RCC 7860 (cell line): Measurements from ENCODE around the gene ARL4A.
"Not testable (repeated sequence)": the region's sequence is repeated elsewhere in the genome, so short reads cannot be mapped to it uniquely, and the experiment has no call there.

Experiments used
- DNase-seq: peaks from one replicate; pipeline ENCODE4 v3.0.0-alpha.2; 2015; ENCODE audit warnings: low spot score
- FAIRE-seq: peaks from 2 replicates; lab custom pipeline; 2012; peaks lifted over from hg19 to GRCh38; lab: Jason Lieb, UNC

Gene ARL4A, protein sequence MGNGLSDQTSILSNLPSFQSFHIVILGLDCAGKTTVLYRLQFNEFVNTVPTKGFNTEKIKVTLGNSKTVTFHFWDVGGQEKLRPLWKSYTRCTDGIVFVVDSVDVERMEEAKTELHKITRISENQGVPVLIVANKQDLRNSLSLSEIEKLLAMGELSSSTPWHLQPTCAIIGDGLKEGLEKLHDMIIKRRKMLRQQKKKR

GRCh38 chr7:12686891-12687717, at the start of gene ARL4A:
TSS of gene ARL4A (plus strand) at chr7:12687633. CDS start at chr7:12688255, 622 bp downstream.
- peak; percentile 96 for DNase-seq
- peak; percentile 90 for FAIRE-seq

GRCh38 chr7:12637819-12638592, 49.4 kb upstream of the ARL4A start:
- DNase-seq (no peak), FAIRE-seq (no peak)

GRCh38 chr7:12638851-12639456, 48.5 kb upstream of the ARL4A start:
- DNase-seq (peak; percentile 61), FAIRE-seq (peak; percentile 93)

- DNase-seq (no peak), FAIRE-seq (no peak)
These were observed 46.9 kb upstream of the ARL4A start for GRCh38 chr7:12640299-12641096.

DNA sequence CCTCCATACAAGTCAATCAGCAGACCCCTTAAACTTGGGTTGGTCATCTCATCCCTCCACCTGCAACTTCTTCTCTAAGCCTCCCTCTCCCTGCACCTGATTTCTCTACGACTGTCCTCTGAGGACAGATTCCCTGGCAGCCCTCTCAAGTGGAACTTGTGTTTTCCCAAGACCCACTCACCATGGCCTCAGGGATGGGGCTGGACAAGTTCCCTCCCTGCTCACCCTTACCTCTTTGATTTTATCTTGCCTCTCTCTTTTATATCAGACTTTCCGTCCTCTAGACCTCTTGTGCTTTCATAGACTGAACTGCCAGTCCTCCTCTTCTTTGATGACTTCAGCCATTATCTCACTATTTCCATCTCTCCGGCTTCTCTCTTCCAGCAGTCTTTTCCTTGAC, 46.2 kb upstream of the ARL4A start:
- no peak for FAIRE-seq

GRCh38 chr7:12642508-12642907, 44.9 kb upstream of the ARL4A start:
- DNase-seq (no peak), FAIRE-seq (no peak)

More for the DNA sequence above, 46.2 kb upstream of the ARL4A start:
- no peak for DNase-seq

DNA sequence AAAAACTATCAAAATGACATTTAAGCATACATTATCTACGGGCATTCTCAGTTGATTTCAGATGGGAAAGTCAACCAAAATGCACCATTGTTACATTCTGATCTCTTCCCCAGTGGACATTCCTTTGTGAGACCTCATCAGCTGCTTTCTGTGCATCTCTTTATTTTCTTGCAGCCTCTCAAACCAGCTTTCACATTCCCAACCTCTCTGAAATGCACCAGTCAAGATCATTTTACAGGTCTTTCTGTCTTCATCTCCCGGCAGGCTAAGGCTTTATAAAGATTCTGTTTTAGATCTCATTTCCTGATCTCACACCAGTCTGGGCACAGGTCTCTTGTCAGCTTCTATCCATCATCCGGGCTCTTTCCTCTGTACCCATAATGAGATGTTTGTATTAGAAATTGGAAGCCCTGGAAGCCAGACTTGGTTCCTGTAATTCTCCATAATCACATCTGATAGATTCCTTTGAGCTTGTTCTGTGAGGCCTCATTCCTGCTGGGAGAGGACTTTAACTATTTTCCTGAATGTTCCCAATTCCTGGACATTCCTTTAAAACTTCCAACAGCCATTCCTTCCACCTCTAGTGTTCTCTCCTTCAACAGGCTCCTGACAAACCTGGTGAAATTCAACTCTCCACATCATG, 44.3 kb upstream of the ARL4A start:
- DNase-seq (no peak), FAIRE-seq (no peak)

- no peak for DNase-seq
- FAIRE-seq: no peak
These were observed 43.8 kb upstream of the ARL4A start for GRCh38 chr7:12643644-12644043.

DNA sequence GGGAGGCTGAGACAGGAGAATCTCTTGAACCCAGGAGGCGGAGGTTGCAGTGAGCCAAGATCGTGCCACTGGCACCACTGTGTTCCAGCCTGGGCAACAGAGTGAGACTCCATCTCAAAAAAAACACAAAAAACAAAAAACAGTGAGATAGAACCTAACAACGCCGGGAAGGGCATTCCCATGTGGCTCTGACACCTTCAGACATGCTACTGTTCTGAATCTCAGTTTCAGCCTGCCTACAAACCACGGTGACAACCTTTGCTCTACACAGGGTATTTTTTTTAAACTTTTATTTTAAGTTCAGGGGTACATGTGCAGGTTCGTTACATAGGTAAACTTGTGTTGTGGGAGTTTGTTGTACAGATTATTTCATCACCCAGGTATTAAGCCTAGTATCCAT, 42.2 kb upstream of the ARL4A start:
- not testable (repeated sequence) for FAIRE-seq, DNase-seq

GRCh38 chr7:12646139-12646538, 41.3 kb upstream of the ARL4A start:
- DNase-seq (peak; percentile 58), FAIRE-seq (peak; percentile 55)

DNA sequence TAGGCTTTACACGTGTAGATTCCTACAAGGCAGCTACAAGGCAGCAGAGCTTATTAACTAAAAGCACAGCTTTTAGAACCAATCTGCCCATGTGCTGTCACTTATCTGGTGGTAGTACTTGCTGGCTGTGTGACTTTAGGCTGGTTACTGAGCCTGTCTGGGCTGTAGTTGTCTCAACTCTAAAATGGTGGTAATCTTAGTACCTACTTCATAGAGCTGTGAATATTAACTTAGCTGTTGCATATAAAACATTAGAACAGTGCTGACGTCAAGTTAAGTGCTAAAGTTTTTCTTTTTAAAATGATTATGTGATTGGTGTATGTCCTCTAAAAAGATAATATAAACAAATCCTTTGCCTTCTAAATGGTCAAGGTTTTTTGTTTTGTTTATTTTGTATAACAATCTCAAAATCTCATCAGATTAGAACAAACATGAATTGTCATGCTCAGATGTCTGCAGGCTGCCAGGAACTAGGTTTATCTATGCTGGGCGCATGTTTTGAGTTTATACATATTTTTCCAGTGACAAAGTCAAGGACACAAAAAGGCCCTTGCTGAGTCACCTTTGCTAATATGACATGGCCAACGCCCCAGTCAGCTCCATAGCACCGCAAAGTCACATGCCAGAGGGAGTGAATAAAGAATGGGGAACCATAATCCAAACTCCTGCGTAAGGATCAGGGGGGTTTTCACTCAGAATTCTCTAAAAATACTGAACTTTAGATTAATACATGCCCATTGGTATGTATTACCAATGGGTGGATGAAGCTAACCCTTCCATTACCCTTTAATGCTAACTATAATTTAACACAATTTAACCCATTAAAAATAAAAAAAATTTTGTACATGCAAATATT, 39.8 kb upstream of the ARL4A start:
- FAIRE-seq (peak; percentile 74), DNase-seq (peak; percentile 76)

DNA sequence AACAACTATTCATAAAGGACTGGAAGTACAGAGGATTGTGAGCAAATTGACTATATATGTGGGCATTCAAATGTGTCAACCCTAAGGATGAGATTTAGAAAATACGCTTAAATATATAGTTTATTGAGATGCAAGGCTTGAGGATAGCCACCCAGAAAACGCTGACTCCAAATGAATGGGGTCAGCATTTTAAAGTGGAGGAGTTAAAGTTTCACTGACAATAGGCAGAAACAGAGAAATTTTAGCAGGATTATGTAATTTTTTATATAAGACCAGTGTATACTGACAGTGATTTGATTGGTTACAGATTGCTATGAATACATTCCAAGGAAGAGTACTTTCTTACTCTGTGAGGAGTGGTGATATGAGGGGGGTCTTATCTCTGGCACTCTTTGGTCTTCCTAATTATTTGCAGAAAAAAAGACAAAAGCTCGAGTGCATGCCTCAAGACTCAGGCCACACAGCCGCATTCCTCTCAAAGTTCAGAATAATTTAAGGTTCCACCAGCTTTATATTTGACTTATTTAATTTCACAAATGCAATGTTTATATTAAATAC, 38.6 kb upstream of the ARL4A start:
- FAIRE-seq: no peak

DNA sequence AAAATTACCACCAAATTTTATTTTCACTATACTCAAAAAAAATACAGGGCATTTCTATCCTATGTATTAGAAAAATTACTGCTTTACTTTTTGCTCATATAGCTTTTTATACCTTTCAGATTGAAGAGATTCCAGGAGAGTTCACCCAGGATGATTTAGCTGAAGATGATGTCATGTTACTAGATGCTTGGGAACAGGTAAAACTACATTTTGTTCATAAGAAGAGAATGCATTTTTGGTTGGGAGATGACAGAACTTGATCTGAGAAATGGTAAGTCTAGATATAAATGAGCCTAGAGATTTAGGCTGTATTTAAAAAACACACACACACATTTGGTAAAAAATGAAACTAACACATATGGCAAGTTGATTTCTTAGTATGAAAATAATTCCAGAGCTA, 38.1 kb upstream of the ARL4A start:
- DNase-seq (no peak), FAIRE-seq (peak; percentile 64)

More for the DNA sequence above, 38.6 kb upstream of the ARL4A start:
- DNase-seq: no peak

DNA sequence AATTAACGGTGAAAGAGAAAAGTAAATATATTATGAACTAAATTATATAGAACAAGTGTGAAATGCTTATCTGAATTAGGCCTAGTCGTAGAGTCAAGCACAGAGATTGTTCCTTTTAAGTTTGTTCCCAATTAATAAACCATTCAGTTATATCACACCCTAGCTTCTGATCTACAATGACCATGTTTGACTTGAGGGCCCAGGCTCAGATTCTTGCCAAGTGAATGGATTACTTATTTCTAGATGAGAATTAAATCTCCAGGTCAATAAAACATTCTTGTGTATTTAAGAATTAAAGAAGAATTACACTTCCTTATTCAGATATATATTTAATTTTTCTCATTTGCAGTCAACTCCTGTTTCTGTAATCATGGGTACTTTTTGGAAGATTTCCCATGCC, 37.4 kb upstream of the ARL4A start:
- FAIRE-seq (peak; percentile 64), DNase-seq (no peak)

DNA sequence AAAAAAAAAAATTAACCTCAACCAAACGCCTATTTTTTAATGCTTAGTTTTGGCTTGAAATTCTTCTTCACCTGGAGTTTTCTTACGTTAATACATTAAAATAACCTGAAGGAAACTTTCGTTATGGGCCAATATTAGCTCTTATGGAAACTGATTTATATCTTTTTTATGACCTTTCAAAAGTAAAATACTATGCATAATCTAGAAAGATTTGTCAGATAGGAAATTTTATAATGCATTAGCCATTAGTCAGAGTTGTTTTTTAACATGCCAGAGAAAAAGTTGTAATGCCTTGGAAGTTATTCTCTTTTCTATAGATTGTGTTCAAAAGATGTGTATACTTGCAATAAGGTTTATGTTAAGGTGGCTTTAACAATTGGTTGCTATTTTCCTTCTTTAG, 34.3 kb upstream of the ARL4A start:
- FAIRE-seq: peak; percentile 14
- DNase-seq: no peak

DNA sequence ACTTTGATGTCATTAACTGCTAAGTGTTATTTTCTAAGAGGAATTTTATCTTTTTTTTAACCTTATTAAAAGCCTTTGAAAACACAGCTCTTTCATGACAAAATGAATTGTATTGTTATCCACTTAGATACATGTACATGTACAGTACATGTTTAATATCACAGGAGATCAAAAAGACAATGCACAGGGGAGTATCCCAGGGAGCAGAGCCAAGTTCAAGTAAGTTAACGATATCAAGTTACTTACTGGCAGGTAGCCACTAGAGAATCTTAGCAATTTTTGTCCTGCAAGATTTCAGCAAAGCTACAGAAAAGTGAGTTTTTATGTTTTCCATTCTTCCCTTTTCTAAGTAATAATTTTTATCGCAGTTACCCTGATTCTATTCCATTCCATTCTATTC, 33.9 kb upstream of the ARL4A start:
- FAIRE-seq (peak; percentile 33), DNase-seq (no peak)

DNA sequence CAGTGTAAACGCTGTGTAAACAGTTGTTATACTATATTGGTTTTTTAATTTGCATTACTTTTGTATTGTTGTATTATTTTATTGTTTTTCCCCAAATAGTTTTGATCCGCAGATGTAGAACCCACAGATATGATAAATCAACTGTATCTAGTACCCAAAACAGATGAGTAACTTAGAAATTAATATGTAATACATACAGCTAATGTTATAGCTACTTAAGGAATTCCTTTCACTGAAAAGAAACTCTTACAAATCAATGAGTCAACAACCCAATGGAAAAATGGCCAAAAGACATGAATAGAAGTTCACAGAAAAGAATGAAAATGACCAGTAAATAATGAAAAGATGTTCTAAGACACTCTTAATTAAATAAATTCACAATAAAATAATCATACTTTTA, 32.3 kb upstream of the ARL4A start:
- DNase-seq (no peak), FAIRE-seq (no peak)

DNA sequence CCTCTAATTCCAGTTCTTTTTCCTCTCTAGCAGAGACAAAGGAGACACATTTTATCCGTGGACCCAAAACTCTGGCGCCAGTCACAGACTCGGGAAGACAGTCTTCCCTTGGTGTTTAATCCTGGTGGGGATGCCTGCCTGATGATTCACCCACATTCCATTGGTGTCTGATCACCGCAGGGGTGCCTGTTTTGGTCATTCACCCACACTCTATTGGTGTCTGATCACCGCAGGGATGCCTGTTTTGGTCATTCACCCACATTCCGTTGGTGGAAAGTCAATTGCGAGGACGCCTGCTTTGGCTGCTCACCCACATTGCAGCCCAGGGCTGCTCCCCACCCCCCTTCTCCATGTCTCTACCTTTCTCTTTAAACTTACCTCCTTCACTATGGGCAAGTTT, 27.0 kb upstream of the ARL4A start:
- DNase-seq: peak; percentile 97
- peak; percentile 97 for FAIRE-seq

DNA sequence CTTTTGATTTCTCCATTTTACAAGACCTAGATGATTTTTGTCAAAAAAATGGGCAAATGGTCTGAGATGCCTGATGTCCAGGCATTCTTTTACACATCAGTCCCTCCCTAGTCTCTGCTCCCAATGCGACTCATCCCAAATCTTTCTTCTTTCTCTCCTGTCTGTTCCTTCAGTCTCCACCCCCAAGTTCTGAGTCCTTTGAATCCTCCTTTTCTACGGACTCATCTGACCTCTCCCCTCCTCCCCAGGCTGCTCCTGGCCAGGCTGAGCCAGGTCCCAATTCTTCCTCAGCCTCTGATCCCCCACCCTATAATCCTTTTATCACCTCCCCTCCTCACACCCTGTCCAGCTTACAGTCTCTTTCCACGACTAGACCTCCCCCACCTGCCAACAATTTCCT, 26.4 kb upstream of the ARL4A start:
- FAIRE-seq: not testable (repeated sequence)

More for the DNA sequence above, 26.4 kb upstream of the ARL4A start:
- peak; percentile 31 for DNase-seq
